ENCODE results near the gene PLAC1.

The PLAC1 gene

GRCh38 chrX:134607523-134607922 is 50.7 kb downstream of the PLAC1 start:
- TF ChIP-seq CTCF (IDR thresholded peaks at IDR 0.05; ENCODE audit: low read depth, low read length), result no peak
- no peak for DNase-seq (ENCODE audit: extremely low read depth, low read depth)

GRCh38 chrX:134604701-134605311 is 53.5 kb downstream of the PLAC1 start:
- no peak for DNase-seq (ENCODE audit: extremely low read depth, low read depth)
- TF ChIP-seq CTCF (IDR thresholded peaks at IDR 0.05; ENCODE audit: low read depth, low read length), result no peak

- peak; percentile 32 for TF ChIP-seq CTCF (IDR thresholded peaks at IDR 0.05; ENCODE audit: low read depth, low read length)
- peak; percentile 81 for DNase-seq (ENCODE audit: extremely low read depth, low read depth)
These were observed 54.2 kb downstream of the PLAC1 start for GRCh38 chrX:134603806-134604700.

GRCh38 chrX:134602410-134602809 is 55.9 kb downstream of the PLAC1 start:
- no peak for TF ChIP-seq CTCF (IDR thresholded peaks at IDR 0.05; ENCODE audit: low read depth, low read length)
- no peak for DNase-seq (ENCODE audit: extremely low read depth, low read depth)

GRCh38 chrX:134601240-134601765 is 57.0 kb downstream of the PLAC1 start:
- TF ChIP-seq CTCF (IDR thresholded peaks at IDR 0.05; ENCODE audit: low read depth, low read length), result no peak
- no peak for DNase-seq (ENCODE audit: extremely low read depth, low read depth)

- no peak for DNase-seq (ENCODE audit: extremely low read depth, low read depth)
These were observed 57.6 kb downstream of the PLAC1 start for GRCh38 chrX:134600714-134601113.

More at GRCh38 chrX:134600714-134601113, 57.6 kb downstream of the PLAC1 start:
- TF ChIP-seq CTCF (IDR thresholded peaks at IDR 0.05; ENCODE audit: low read depth, low read length), result no peak
